Activated CD8-positive, alpha-beta T cell treated with anti-CD3 and anti-CD28 coated beads for 36 hours (primary cell): Measurements from ENCODE around the gene EDEM1. TPM values are rescaled to one million over a fixed set of nuclear protein-coding genes. Genes with fewer than 3 reads are reported as not detected.
"Not testable (repeated sequence)": the region's sequence is repeated elsewhere in the genome, so short reads cannot be mapped to it uniquely, and the experiment has no call there.

Source experiments
- ATAC-seq: fragments of 200-7000 bp; cut with Tn5 transposase; one replicate; pipeline ENCODE4 v1.10.0; 2021; ENCODE audit warnings: mild to moderate bottlenecking, moderate library complexity
- CTCF ChIA-PET: fragments of 350-600 bp; sonication (Branson Sonifier 250); formaldehyde crosslinking; loops from one replicate; lab custom pipeline; 2021; ENCODE audit warnings: antibody characterized with exemption; lab: Charles Lee
- POLR2A ChIA-PET: fragments of 350-600 bp; sonication (Branson Sonifier 250); formaldehyde crosslinking; loops from one replicate; lab custom pipeline; 2021; ENCODE audit warnings: antibody characterized with exemption; lab: Charles Lee
- DNase-seq: peaks from one replicate; pipeline ENCODE4 v3.0.0-alpha.2; 2020
- H3K27ac Mint-ChIP-seq: one replicate; pipeline ENCODE4 v1.8.0; 2021; ENCODE audit warnings: mild to moderate bottlenecking, mixed read lengths
- H3K27me3 Mint-ChIP-seq: one replicate; pipeline ENCODE4 v1.8.0; 2021; ENCODE audit warnings: mixed read lengths
- H3K36me3 Mint-ChIP-seq: one replicate; pipeline ENCODE4 v1.8.0; 2021; ENCODE audit warnings: low read depth, mixed read lengths
- H3K4me1 Mint-ChIP-seq: one replicate; pipeline ENCODE4 v1.8.0; 2021; ENCODE audit warnings: low read depth, mixed read lengths
- H3K4me3 Mint-ChIP-seq: one replicate; pipeline ENCODE4 v1.8.0; 2021; ENCODE audit warnings: mild to moderate bottlenecking, moderate library complexity, mixed read lengths
- H3K9me3 Mint-ChIP-seq: one replicate; pipeline ENCODE4 v1.8.0; 2021; ENCODE audit warnings: mixed read lengths
- CTCF ChIP-seq: fragments of 200-600 bp; IDR thresholded peaks from one replicate; pipeline ENCODE4 v1.8.0; 2022; ENCODE audit warnings: antibody characterized with exemption, mild to moderate bottlenecking
- intact Hi-C: fragments of 100-400 bp; cut with micrococcal nuclease; formaldehyde crosslinking; loops from one replicate; pipeline ENCODE4 v1.10.0; 2022
- total RNA-seq, 2 experiments: library from RNA; stranded (reverse); gene quantifications; one replicate each; pipeline ENCODE4 v1.2.3, GENCODE V29; 2021

Gene EDEM1
- total RNA-seq, 2 experiments from 2014 or later: 156 to 159 TPM

GRCh38 chr3:5233026-5233425 lies 45.5 kb downstream of the EDEM1 start:
- ChIA-PET CTCF (interaction anchor here (1.1 kb wide), 1 partner anchor 10 kb away, joined by 4 read pairs; no protein-coding TSS in a partner anchor), POLR2A (interaction anchor here (1.0 to 1.4 kb wide), 2 partner anchors 11 to 47 kb away, joined by 3 read pairs; no protein-coding TSS in a partner anchor)
- ATAC-seq (no peak), DNase-seq (no peak)
- TF ChIP-seq CTCF: no peak
- Mint-ChIP-seq H3K4me3 (no peak overlapping the region), H3K36me3 (no peaks in the 10 kb centered on the region), H3K27me3 (no peaks in the 10 kb centered on the region), H3K4me1 (peaks cover 3% of the 10 kb centered on the region), H3K9me3 (no peaks in the 10 kb centered on the region), H3K27ac (no peak overlapping the region)
- intact Hi-C loops: no loop called here

- Mint-ChIP-seq H3K9me3 (no peaks in the 10 kb centered on the region), H3K27me3 (no peaks in the 10 kb centered on the region), H3K4me1 (peaks cover 6% of the 10 kb centered on the region), H3K27ac (no peak overlapping the region), H3K4me3 (no peak overlapping the region), H3K36me3 (no peaks in the 10 kb centered on the region)
- ATAC-seq: no peak
- CTCF ChIA-PET: no interaction called here
- no peak for TF ChIP-seq CTCF
- DNase-seq: no peak
- intact Hi-C loops: no loop called here
- POLR2A ChIA-PET: no interaction called here
Observed at GRCh38 chr3:5235655-5236054, 48.1 kb downstream of the EDEM1 start.

- Mint-ChIP-seq H3K4me1 (peaks cover 6% of the 10 kb centered on the region), H3K4me3 (no peak overlapping the region), H3K27ac (no peak overlapping the region), H3K27me3 (no peaks in the 10 kb centered on the region), H3K9me3 (no peaks in the 10 kb centered on the region), H3K36me3 (no peaks in the 10 kb centered on the region)
- no peak for TF ChIP-seq CTCF
- ATAC-seq: peak; percentile 34
- ChIA-PET POLR2A (no interaction called here), CTCF (no interaction called here)
- intact Hi-C loops: no loop called here
- no peak for DNase-seq
Observed at GRCh38 chr3:5238545-5238944, 51.0 kb downstream of the EDEM1 start.

GRCh38 chr3:5239602-5240001 lies 52.1 kb downstream of the EDEM1 start:
- Mint-ChIP-seq H3K4me3 (no peak overlapping the region), H3K27ac (no peak overlapping the region), H3K9me3 (peaks cover 5% of the 10 kb centered on the region), H3K36me3 (no peaks in the 10 kb centered on the region), H3K27me3 (no peaks in the 10 kb centered on the region), H3K4me1 (peaks cover 6% of the 10 kb centered on the region)
- no peak for TF ChIP-seq CTCF
- DNase-seq: no peak
- peak; percentile 53 for ATAC-seq
- intact Hi-C loops: no loop called here
- ChIA-PET CTCF (no interaction called here), POLR2A (no interaction called here)

GRCh38 chr3:5240740-5241139 lies 53.2 kb downstream of the EDEM1 start:
- H3K4me3 Mint-ChIP-seq: no peak overlapping the region
- intact Hi-C loops: no loop called here

GRCh38 chr3:5242785-5243184 lies 55.3 kb downstream of the EDEM1 start:
- POLR2A ChIA-PET, DNase-seq, CTCF ChIA-PET: not testable (repeated sequence)

More at GRCh38 chr3:5240740-5241139, 53.2 kb downstream of the EDEM1 start:
- POLR2A ChIA-PET: no interaction called here
- peaks cover 8% of the 10 kb centered on the region for H3K4me1 Mint-ChIP-seq
- DNase-seq (no peak), ATAC-seq (no peak)
- peaks cover 5% of the 10 kb centered on the region for H3K9me3 Mint-ChIP-seq
- CTCF ChIA-PET: no interaction called here
- no peaks in the 10 kb centered on the region for H3K36me3 Mint-ChIP-seq
- no peak overlapping the region for H3K27ac Mint-ChIP-seq
- no peak for TF ChIP-seq CTCF
- H3K27me3 Mint-ChIP-seq: no peaks in the 10 kb centered on the region

More at GRCh38 chr3:5242785-5243184, 55.3 kb downstream of the EDEM1 start:
- H3K36me3 Mint-ChIP-seq, H3K27ac Mint-ChIP-seq, H3K27me3 Mint-ChIP-seq, H3K4me3 Mint-ChIP-seq, H3K9me3 Mint-ChIP-seq, H3K4me1 Mint-ChIP-seq, intact Hi-C loops, ATAC-seq: not testable (repeated sequence)
